HepG2 (cell line): ENCODE measurements around the gene CEBPA. TPM values are rescaled to one million over a fixed set of nuclear protein-coding genes. Genes with fewer than 3 reads are reported as not detected.

Source experiments
- ADNP ChIP-seq: sonication (generic); formaldehyde crosslinking; IDR thresholded peaks from 2 replicates; pipeline ENCODE4 v1.4.0; 2020; ENCODE audit warnings: missing genetic modification reagents
- ARHGAP35 ChIP-seq: sonication (generic); formaldehyde crosslinking; IDR thresholded peaks from 2 replicates; pipeline ENCODE4 v1.9.0; 2022; ENCODE audit warnings: mild to moderate bottlenecking, inconsistent platforms, moderate library complexity, missing genetic modification reagents, borderline replicate concordance
- FOSL1 ChIP-seq: sonication (generic); formaldehyde crosslinking; IDR thresholded peaks from 2 replicates; pipeline ENCODE4 v1.9.0; 2021; ENCODE audit warnings: missing genetic modification reagents, borderline replicate concordance
- HMG20B ChIP-seq: conservative IDR thresholded peaks from 2 replicates; pipeline ENCODE4 v1.6.1; 2016; ENCODE audit warnings: missing genetic modification reagents, missing compliant biosample characterization
- NR1H2 ChIP-seq: sonication (generic); formaldehyde crosslinking; IDR thresholded peaks from 2 replicates; pipeline ENCODE4 v1.8.1; 2022; ENCODE audit warnings: low read depth, missing genetic modification reagents, borderline replicate concordance
- PCBP1 ChIP-seq: fragments of 200-400 bp; formaldehyde crosslinking; IDR thresholded peaks from 2 replicates; pipeline ENCODE4 v1.6.1; 2017; ENCODE audit warnings: mild to moderate bottlenecking, low read depth, low read length, borderline replicate concordance
- PRPF4 ChIP-seq: fragments of 200-400 bp; formaldehyde crosslinking; IDR thresholded peaks from 2 replicates; pipeline ENCODE4 v1.6.1; 2016; ENCODE audit warnings: low read length, low read depth; ENCODE audit not compliant: poor library complexity, severe bottlenecking
- PTBP1 ChIP-seq: fragments of 200-400 bp; formaldehyde crosslinking; IDR thresholded peaks from 2 replicates; pipeline ENCODE4 v1.6.1; 2018; ENCODE audit warnings: low read length, low read depth; ENCODE audit not compliant: poor library complexity, severe bottlenecking
- SMAD9 ChIP-seq: sonication (generic); formaldehyde crosslinking; IDR thresholded peaks from 2 replicates; pipeline ENCODE4 v1.5.1; 2020; ENCODE audit warnings: mild to moderate bottlenecking, missing genetic modification reagents
- SNAPC2 ChIP-seq: sonication (generic); formaldehyde crosslinking; IDR thresholded peaks from 2 replicates; pipeline ENCODE4 v1.8.1; 2022; ENCODE audit warnings: mild to moderate bottlenecking, missing genetic modification reagents
- TP53 ChIP-seq: sonication (generic); formaldehyde crosslinking; conservative IDR thresholded peaks from 2 replicates; pipeline ENCODE4 v1.4.0; 2020; ENCODE audit warnings: missing genetic modification reagents
- ZKSCAN5 ChIP-seq: sonication (generic); formaldehyde crosslinking; IDR thresholded peaks from 2 replicates; pipeline ENCODE4 v1.5.1; 2020; ENCODE audit warnings: mild to moderate bottlenecking, missing genetic modification reagents
- ZNF207 ChIP-seq: fragments of 450-650 bp; IDR thresholded peaks from 2 replicates; pipeline ENCODE4 v1.6.1; 2016; ENCODE audit warnings: antibody characterized with exemption, borderline replicate concordance
- ZNF253 ChIP-seq: sonication (generic); formaldehyde crosslinking; IDR thresholded peaks from 2 replicates; pipeline ENCODE4 v1.8.0; 2022; ENCODE audit warnings: mild to moderate bottlenecking, missing genetic modification reagents, borderline replicate concordance
- ZNF746 ChIP-seq: sonication (generic); formaldehyde crosslinking; IDR thresholded peaks from 2 replicates; pipeline ENCODE4 v1.8.0; 2022; ENCODE audit warnings: mild to moderate bottlenecking, missing genetic modification reagents
- ZNF841 ChIP-seq: sonication (generic); formaldehyde crosslinking; IDR thresholded peaks from 2 replicates; pipeline ENCODE4 v1.8.1; 2023; ENCODE audit warnings: missing genetic modification reagents, borderline replicate concordance
- ZNF878 ChIP-seq: sonication (generic); formaldehyde crosslinking; IDR thresholded peaks from 2 replicates; pipeline ENCODE4 v1.8.1; 2023; ENCODE audit warnings: mild to moderate bottlenecking, missing genetic modification reagents, moderate library complexity
- polyA plus RNA-seq, 8 experiments: library from polyadenylated mRNA; depleted of rRNA in 3 of 8; stranded (reverse) in 7 of 8; unstranded in 1 of 8; fragments of >200 nt; fragmentation: Illumina TruSeq in 4 of 8; extraction: Trizol in 4 of 8; gene quantifications; 2 replicates each; pipeline versions ENCODE4 v1.2.1 to v1.2.3, GENCODE V29; 2011 to 2016; ENCODE audit warnings: low read depth in 4 of 8, missing spikeins in 1 of 8, mixed read lengths in 1 of 8; ENCODE audit not compliant: insufficient read depth in 1 of 8
- total RNA-seq, 5 experiments: library from RNA; depleted of rRNA; stranded (reverse); fragments of >200 nt; fragmentation: Illumina TruSeq; extraction: Trizol; gene quantifications; 2 replicates each; pipeline ENCODE4 v1.2.3, GENCODE V29; 2016; ENCODE audit warnings: low read depth in 1 of 5
- TF ChIP-seq, protein P1 (sequence below): sonication (generic); formaldehyde crosslinking; IDR thresholded peaks from 2 replicates; pipeline ENCODE4 v1.4.0; 2020; ENCODE audit warnings: missing genetic modification reagents, low read depth, mild to moderate bottlenecking, borderline replicate concordance
- TF ChIP-seq, protein P2 (sequence below): sonication (generic); formaldehyde crosslinking; IDR thresholded peaks from 2 replicates; pipeline ENCODE4 v1.5.1; 2020; ENCODE audit warnings: missing genetic modification reagents, mild to moderate bottlenecking, borderline replicate concordance
- TF ChIP-seq, protein P3 (sequence below): sonication (generic); formaldehyde crosslinking; IDR thresholded peaks from 2 replicates; pipeline ENCODE4 v1.4.0; 2020; ENCODE audit warnings: mild to moderate bottlenecking, missing genetic modification reagents
- TF ChIP-seq, protein P4 (sequence below): sonication (generic); formaldehyde crosslinking; IDR thresholded peaks from 2 replicates; pipeline ENCODE4 v1.8.1; 2023; ENCODE audit warnings: missing genetic modification reagents, mild to moderate bottlenecking, borderline replicate concordance
- TF ChIP-seq, protein P5 (sequence below): sonication (generic); formaldehyde crosslinking; IDR thresholded peaks from 2 replicates; pipeline ENCODE4 v1.4.0; 2020; ENCODE audit warnings: missing genetic modification reagents, mild to moderate bottlenecking, borderline replicate concordance
- TF ChIP-seq, protein P6 (sequence below): IDR thresholded peaks from 2 replicates; pipeline ENCODE4 v1.6.1; 2016; ENCODE audit warnings: missing compliant biosample characterization, missing genetic modification reagents, borderline replicate concordance

CEBPA gene
- total and polyA plus RNA-seq, 2 of the 13 experiments (the other 11 are each of a cell fraction or from before 2014, with no cell fraction given): 24.8 to 103 TPM

DNA sequence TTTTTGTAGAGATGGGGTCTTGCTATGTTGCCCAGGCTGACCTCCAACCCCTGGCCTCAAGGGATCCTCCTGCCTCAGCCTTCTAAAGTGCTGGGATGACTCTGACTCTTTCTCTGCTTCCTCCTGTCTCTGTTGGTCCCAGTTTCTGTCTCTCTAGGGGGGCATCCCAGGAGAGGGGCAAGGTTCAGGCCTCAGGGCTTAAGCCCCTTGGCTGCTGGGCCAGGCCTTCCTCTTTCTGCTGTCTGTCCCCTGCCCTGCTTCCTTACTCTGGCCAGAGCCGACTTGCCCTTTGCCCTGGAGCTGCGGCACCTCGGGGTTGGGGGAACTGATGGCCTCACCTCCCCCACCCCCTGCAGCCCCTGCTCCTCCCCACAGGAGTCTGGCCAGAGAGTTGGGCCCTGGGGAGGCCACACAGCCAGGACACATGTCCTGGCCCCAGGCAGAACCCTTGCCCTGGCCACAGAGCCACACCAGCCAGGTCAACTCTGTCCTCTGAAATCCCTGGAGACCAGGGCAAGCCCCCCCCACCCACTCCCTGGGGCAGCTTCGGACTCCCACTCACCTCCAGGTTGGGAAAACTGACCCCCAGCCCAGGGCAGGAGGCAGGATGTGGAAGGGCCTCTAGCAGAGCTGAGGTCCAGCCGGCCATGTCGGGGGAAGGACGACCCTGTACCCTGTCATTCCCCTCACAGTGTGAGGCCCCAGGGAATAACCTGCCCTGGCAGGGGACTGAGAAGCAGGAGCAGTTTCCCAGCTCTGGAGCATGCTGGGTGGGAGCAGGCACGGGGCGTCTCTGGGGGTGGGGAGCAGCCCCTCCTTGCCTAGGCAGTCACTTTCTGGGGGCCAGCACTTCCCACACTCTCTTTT lies 23.7 kb downstream of the CEBPA start (continued):
- TF ChIP-seq, protein P1, sequence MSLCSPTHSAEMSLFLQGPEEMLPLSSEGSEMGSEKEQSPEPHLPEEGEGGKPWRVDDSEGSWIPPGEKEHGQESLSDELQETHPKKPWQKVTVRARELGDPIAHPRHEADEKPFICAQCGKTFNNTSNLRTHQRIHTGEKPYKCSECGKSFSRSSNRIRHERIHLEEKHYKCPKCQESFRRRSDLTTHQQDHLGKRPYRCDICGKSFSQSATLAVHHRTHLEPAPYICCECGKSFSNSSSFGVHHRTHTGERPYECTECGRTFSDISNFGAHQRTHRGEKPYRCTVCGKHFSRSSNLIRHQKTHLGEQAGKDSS (CRISPR knock-in tag): 0 out of 2 replicates have a peak, but pooled peaks have one; percentile 41
- TF ChIP-seq, protein P2, sequence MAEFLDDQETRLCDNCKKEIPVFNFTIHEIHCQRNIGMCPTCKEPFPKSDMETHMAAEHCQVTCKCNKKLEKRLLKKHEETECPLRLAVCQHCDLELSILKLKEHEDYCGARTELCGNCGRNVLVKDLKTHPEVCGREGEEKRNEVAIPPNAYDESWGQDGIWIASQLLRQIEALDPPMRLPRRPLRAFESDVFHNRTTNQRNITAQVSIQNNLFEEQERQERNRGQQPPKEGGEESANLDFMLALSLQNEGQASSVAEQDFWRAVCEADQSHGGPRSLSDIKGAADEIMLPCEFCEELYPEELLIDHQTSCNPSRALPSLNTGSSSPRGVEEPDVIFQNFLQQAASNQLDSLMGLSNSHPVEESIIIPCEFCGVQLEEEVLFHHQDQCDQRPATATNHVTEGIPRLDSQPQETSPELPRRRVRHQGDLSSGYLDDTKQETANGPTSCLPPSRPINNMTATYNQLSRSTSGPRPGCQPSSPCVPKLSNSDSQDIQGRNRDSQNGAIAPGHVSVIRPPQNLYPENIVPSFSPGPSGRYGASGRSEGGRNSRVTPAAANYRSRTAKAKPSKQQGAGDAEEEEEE (CRISPR knock-in tag): no peak
- no peak for TF ChIP-seq ZNF841 (CRISPR knock-in tag)
- TF ChIP-seq PTBP1: no peak
- no peak for TF ChIP-seq ZNF207
- TF ChIP-seq, protein P3, sequence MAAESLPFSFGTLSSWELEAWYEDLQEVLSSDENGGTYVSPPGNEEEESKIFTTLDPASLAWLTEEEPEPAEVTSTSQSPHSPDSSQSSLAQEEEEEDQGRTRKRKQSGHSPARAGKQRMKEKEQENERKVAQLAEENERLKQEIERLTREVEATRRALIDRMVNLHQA (CRISPR knock-in tag): no peak
- TF ChIP-seq, protein P4, sequence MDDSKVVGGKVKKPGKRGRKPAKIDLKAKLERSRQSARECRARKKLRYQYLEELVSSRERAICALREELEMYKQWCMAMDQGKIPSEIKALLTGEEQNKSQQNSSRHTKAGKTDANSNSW (CRISPR knock-in tag): no peak
- TF ChIP-seq ZNF746 (CRISPR knock-in tag): 0 out of 2 replicates have a peak, but pooled peaks have one; percentile 19
- no peak for TF ChIP-seq HMG20B
- TF ChIP-seq ZNF878 (CRISPR knock-in tag): no peak
- no peak for TF ChIP-seq PRPF4
- no peak for TF ChIP-seq ZNF253 (CRISPR knock-in tag)
- TF ChIP-seq ZKSCAN5: no peak; the same call in 1 of the 2 replicates
- TF ChIP-seq ARHGAP35: no peak
- no peak for TF ChIP-seq TP53 (CRISPR knock-in tag)
- no peak for TF ChIP-seq NR1H2
- TF ChIP-seq SNAPC2: no peak
- TF ChIP-seq, protein P5, sequence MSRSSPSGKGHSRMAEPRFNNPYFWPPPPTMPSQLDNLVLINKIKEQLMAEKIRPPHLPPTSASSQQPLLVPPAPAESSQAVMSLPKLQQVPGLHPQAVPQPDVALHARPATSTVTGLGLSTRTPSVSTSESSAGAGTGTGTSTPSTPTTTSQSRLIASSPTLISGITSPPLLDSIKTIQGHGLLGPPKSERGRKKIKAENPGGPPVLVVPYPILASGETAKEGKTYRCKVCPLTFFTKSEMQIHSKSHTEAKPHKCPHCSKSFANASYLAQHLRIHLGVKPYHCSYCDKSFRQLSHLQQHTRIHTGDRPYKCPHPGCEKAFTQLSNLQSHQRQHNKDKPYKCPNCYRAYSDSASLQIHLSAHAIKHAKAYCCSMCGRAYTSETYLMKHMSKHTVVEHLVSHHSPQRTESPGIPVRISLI: 0 out of 2 replicates have a peak, but pooled peaks have one; percentile 50
- TF ChIP-seq ADNP (CRISPR knock-in tag): 0 out of 2 replicates have a peak, but pooled peaks have one; percentile 81
- TF ChIP-seq, protein P6, sequence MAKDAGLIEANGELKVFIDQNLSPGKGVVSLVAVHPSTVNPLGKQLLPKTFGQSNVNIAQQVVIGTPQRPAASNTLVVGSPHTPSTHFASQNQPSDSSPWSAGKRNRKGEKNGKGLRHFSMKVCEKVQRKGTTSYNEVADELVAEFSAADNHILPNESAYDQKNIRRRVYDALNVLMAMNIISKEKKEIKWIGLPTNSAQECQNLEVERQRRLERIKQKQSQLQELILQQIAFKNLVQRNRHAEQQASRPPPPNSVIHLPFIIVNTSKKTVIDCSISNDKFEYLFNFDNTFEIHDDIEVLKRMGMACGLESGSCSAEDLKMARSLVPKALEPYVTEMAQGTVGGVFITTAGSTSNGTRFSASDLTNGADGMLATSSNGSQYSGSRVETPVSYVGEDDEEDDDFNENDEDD (CRISPR knock-in tag): peak; percentile 62; the same call in 1 of the 2 replicates
- no peak for TF ChIP-seq FOSL1 (CRISPR knock-in tag)
- TF ChIP-seq PCBP1: no peak
- TF ChIP-seq SMAD9: no peak
